Measurements from ENCODE around the gene DMD. TPM values are rescaled to one million over a fixed set of nuclear protein-coding genes. Genes with fewer than 3 reads are reported as not detected.
A peak's percentile ranks its signal among the peaks of the same experiment; 100 is the strongest.

The DMD gene
- total and polyA plus RNA-seq, 2 donors from 2014 or later, result 4.2 to 17.9 TPM

DNA sequence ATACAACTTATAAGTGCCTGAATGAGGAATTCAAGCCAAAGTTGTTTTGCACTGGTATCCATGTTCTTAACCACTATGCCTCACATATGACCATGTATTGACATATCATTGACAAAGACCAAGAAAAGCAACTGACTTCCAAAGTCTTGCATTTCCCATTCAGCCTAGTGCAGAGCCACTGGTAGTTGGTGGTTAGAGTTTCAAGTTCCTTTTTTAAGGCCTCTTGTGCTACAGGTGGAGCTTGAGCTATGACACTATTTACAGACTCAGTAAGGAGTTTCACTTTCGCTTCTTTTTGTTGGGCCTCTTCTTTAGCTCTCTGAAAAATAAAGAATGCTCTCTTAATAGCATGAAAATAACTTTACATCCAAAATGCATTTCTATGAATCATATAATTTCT, 763.0 kb downstream of the DMD start:
- peak; percentile 83 for FAIRE-seq
- Histone ChIP-seq H3K9me3 (ENCODE audit: control insufficient read depth in 2 of 3, insufficient read depth in 1 of 3, low read length in 3 of 3) (no peaks in the 10 kb centered on the region), H3K9ac (ENCODE audit: low read length in 3 of 3) (no peak overlapping the region), H3K4me1 (ENCODE audit: control insufficient read depth in 2 of 3, insufficient read depth in 2 of 3, low read depth in 1 of 3, low read length in 3 of 3) (no peaks in the 10 kb centered on the region), H3K36me3 (ENCODE audit: control insufficient read depth in 2 of 3, insufficient read depth in 3 of 3, low read length in 3 of 3) (no peaks in the 10 kb centered on the region), H3K27ac (ENCODE audit: low read depth in 2 of 2, low read length in 2 of 2) (no peak overlapping the region), H3K27me3 (ENCODE audit: control insufficient read depth, insufficient read depth, low read length) (no peaks in the 10 kb centered on the region), H3K4me3 (ENCODE audit: low read length in 3 of 3) (no peak overlapping the region)
- intact Hi-C loops (cut with DNase I), result no loop called here
- TF ChIP-seq, protein P1, sequence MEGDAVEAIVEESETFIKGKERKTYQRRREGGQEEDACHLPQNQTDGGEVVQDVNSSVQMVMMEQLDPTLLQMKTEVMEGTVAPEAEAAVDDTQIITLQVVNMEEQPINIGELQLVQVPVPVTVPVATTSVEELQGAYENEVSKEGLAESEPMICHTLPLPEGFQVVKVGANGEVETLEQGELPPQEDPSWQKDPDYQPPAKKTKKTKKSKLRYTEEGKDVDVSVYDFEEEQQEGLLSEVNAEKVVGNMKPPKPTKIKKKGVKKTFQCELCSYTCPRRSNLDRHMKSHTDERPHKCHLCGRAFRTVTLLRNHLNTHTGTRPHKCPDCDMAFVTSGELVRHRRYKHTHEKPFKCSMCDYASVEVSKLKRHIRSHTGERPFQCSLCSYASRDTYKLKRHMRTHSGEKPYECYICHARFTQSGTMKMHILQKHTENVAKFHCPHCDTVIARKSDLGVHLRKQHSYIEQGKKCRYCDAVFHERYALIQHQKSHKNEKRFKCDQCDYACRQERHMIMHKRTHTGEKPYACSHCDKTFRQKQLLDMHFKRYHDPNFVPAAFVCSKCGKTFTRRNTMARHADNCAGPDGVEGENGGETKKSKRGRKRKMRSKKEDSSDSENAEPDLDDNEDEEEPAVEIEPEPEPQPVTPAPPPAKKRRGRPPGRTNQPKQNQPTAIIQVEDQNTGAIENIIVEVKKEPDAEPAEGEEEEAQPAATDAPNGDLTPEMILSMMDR (IDR thresholded peaks at IDR 0.05; ENCODE audit: borderline replicate concordance, extremely low read depth, insufficient read depth), result no peak
- no peak for DNase-seq

DNA sequence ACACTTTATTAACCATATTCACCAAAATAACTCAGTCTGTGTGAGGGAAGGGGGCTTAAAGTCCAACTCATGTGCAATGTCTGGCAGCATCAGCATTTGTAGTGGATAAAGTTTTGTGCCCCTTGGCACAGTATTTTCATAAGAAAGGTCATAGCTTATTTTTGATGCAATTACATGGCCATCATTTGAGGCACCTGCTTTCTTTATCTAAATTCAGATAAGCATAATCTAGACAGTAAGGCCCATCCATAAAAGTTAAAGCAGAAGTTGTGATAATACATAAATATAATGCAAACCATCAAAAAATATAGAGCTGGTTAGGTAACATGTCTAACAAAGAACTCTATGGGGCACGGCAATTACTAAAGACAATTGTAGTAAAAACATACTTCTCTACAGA, 763.7 kb downstream of the DMD start:
- intact Hi-C loops (cut with DNase I), result no loop called here
- no peak overlapping the region for H3K9ac ChIP-seq (ENCODE audit: low read length in 3 of 3)
- FAIRE-seq (no peak), DNase-seq (no peak)
- no peaks in the 10 kb centered on the region for H3K9me3 ChIP-seq (ENCODE audit: control insufficient read depth in 2 of 3, insufficient read depth in 1 of 3, low read length in 3 of 3)
- no peaks in the 10 kb centered on the region for H3K36me3 ChIP-seq (ENCODE audit: control insufficient read depth in 2 of 3, insufficient read depth in 3 of 3, low read length in 3 of 3)
- no peaks in the 10 kb centered on the region for H3K4me1 ChIP-seq (ENCODE audit: control insufficient read depth in 2 of 3, insufficient read depth in 2 of 3, low read depth in 1 of 3, low read length in 3 of 3)
- TF ChIP-seq, protein P1 (IDR thresholded peaks at IDR 0.05; ENCODE audit: borderline replicate concordance, extremely low read depth, insufficient read depth), result no peak
- H3K27ac ChIP-seq (ENCODE audit: low read depth in 2 of 2, low read length in 2 of 2), result no peak overlapping the region
- H3K27me3 ChIP-seq (ENCODE audit: control insufficient read depth, insufficient read depth, low read length), result no peaks in the 10 kb centered on the region
- H3K4me3 ChIP-seq (ENCODE audit: low read length in 3 of 3), result no peak overlapping the region

DNA sequence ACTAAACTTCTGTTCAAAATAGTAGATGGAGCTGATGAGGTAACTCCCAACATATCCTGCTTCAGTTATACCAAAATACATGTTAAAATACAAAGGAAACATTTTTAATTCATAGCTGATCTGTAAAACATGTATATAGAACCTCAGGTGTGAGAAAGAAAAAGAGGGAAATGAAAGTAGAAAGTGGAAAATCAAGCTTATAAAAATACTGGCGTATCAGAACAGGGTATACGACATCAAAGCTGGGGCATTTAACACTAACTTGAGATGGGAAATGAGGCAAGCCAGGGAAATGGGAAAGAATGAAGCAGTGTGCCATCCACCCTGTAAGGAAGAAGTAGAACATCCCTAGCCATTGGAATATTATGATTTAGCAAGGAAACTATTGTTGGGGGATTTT, 767.5 kb downstream of the DMD start:
- intact Hi-C loops (cut with DNase I), result no loop called here
- H3K27ac ChIP-seq (ENCODE audit: low read depth in 2 of 2, low read length in 2 of 2), result no peak overlapping the region
- no peak overlapping the region for H3K9ac ChIP-seq (ENCODE audit: low read length in 3 of 3)
- TF ChIP-seq, protein P1 (IDR thresholded peaks at IDR 0.05; ENCODE audit: borderline replicate concordance, extremely low read depth, insufficient read depth), result no peak
- no peaks in the 10 kb centered on the region for H3K27me3 ChIP-seq (ENCODE audit: control insufficient read depth, insufficient read depth, low read length)
- DNase-seq (no peak), FAIRE-seq (no peak)
- no peaks in the 10 kb centered on the region for H3K4me1 ChIP-seq (ENCODE audit: control insufficient read depth in 2 of 3, insufficient read depth in 2 of 3, low read depth in 1 of 3, low read length in 3 of 3)
- H3K4me3 ChIP-seq (ENCODE audit: low read length in 3 of 3), result no peak overlapping the region
- H3K36me3 ChIP-seq (ENCODE audit: control insufficient read depth in 2 of 3, insufficient read depth in 3 of 3, low read length in 3 of 3), result no peaks in the 10 kb centered on the region
- H3K9me3 ChIP-seq (ENCODE audit: control insufficient read depth in 2 of 3, insufficient read depth in 1 of 3, low read length in 3 of 3), result no peaks in the 10 kb centered on the region

DNA sequence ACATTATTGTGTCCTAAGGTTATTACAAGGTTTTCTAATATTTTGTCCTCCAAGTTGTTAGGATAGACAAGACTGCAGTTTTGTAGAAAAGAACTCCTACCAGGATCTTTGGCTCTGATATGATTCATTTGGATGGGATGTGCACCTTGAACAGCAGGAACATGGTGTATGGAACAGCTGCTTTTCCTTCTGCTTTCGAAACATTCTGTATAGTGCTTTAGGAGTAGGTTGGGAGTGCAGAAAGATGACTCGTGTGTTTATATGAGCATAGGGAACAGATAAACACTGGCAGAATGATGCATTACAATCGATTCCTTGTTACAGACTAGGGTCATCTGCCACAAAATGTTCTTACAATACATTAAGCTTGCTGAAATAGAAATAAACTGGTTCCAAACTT, 790.1 kb downstream of the DMD start:
- TF ChIP-seq, protein P1 (IDR thresholded peaks at IDR 0.05; ENCODE audit: borderline replicate concordance, extremely low read depth, insufficient read depth), result no peak
- no peak overlapping the region for H3K4me3 ChIP-seq (ENCODE audit: low read length in 3 of 3)
- no peaks in the 10 kb centered on the region for H3K9me3 ChIP-seq (ENCODE audit: control insufficient read depth in 2 of 3, insufficient read depth in 1 of 3, low read length in 3 of 3)
- H3K27ac ChIP-seq (ENCODE audit: low read depth in 2 of 2, low read length in 2 of 2), result no peak overlapping the region
- H3K9ac ChIP-seq (ENCODE audit: low read length in 3 of 3), result no peak overlapping the region
- no peaks in the 10 kb centered on the region for H3K27me3 ChIP-seq (ENCODE audit: control insufficient read depth, insufficient read depth, low read length)
- FAIRE-seq (no peak), DNase-seq (no peak)
- no peaks in the 10 kb centered on the region for H3K4me1 ChIP-seq (ENCODE audit: control insufficient read depth in 2 of 3, insufficient read depth in 2 of 3, low read depth in 1 of 3, low read length in 3 of 3)
- no peaks in the 10 kb centered on the region for H3K36me3 ChIP-seq (ENCODE audit: control insufficient read depth in 2 of 3, insufficient read depth in 3 of 3, low read length in 3 of 3)
- intact Hi-C loops (cut with DNase I), result no loop called here

Measured in kidney (tissue), 14 donors.